ENCODE data around the gene MS4A6E.

DNA sequence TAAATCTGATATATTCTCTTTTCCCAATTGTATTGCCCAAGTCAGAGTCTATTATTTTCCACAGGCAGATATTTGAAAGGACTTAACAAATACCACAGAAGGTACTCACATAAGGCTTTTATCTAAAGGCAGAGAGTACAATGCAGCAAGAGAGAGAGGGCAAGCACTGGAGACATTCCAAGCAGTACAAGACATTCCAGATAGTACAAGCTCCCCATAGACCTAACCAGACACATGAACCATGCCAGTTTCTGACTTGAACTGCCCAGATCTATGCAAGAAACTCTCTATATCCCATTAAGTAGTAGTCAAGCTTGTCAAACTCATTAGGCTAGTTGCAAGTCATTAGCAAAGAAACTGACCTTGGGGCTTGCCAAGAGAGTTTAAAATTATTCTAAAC is 11.2 kb upstream of the MS4A6E start:
- TF ChIP-seq, protein P1, sequence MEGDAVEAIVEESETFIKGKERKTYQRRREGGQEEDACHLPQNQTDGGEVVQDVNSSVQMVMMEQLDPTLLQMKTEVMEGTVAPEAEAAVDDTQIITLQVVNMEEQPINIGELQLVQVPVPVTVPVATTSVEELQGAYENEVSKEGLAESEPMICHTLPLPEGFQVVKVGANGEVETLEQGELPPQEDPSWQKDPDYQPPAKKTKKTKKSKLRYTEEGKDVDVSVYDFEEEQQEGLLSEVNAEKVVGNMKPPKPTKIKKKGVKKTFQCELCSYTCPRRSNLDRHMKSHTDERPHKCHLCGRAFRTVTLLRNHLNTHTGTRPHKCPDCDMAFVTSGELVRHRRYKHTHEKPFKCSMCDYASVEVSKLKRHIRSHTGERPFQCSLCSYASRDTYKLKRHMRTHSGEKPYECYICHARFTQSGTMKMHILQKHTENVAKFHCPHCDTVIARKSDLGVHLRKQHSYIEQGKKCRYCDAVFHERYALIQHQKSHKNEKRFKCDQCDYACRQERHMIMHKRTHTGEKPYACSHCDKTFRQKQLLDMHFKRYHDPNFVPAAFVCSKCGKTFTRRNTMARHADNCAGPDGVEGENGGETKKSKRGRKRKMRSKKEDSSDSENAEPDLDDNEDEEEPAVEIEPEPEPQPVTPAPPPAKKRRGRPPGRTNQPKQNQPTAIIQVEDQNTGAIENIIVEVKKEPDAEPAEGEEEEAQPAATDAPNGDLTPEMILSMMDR (IDR thresholded peaks at IDR 0.05; ENCODE audit: low read length), result no peak
- no peak for TF ChIP-seq EZH2 (IDR thresholded peaks at IDR 0.05; ENCODE audit: borderline replicate concordance, low read length)

All from OCI-LY1 (cell line).